K562 (cell line): ENCODE data around the gene RNASE4. TPM values are rescaled to one million over a fixed set of nuclear protein-coding genes. Genes with fewer than 3 reads are reported as not detected.
A peak's percentile ranks its signal among the peaks of the same experiment; 100 is the strongest.

Experiments used
- CTBP1 ChIP-seq: fragments of 450-650 bp; IDR thresholded peaks from 2 replicates; pipeline ENCODE4 v1.6.1; 2016; ENCODE audit warnings: borderline replicate concordance
- HDAC6 ChIP-seq: IDR thresholded peaks from 2 replicates; pipeline ENCODE4 v1.6.1; 2012; ENCODE audit warnings: low read depth, mild to moderate bottlenecking, control low read depth, inconsistent platforms, low read length, moderate library complexity
- MEF2A ChIP-seq: IDR thresholded peaks from 2 replicates; pipeline ENCODE4 v1.6.1; 2011; ENCODE audit warnings: low read depth, mild to moderate bottlenecking, low read length, moderate library complexity; ENCODE audit not compliant: control insufficient read depth
- POLR2B ChIP-seq: fragments of 450-650 bp; IDR thresholded peaks from 2 replicates; pipeline ENCODE4 v1.6.1; 2018; ENCODE audit warnings: low read depth; ENCODE audit not compliant: partially characterized antibody
- RBM17 ChIP-seq: fragments of 200-400 bp; formaldehyde crosslinking; IDR thresholded peaks from 2 replicates; pipeline ENCODE4 v1.6.1; 2017; ENCODE audit warnings: low read depth, mild to moderate bottlenecking, low read length, borderline replicate concordance
- SMAD2 ChIP-seq: fragments of 150-350 bp; IDR thresholded peaks from 2 replicates; pipeline ENCODE4 v1.6.1; 2014; ENCODE audit warnings: low read depth, mild to moderate bottlenecking, low read length
- SPI1 ChIP-seq: IDR thresholded peaks from 2 replicates; pipeline ENCODE4 v1.6.1; 2011; ENCODE audit warnings: low read depth, low read length, control low read depth, borderline replicate concordance
- ZBED1 ChIP-seq: IDR thresholded peaks from 2 replicates; pipeline ENCODE4 v1.6.1; 2014
- ZNF184 ChIP-seq: sonication (generic); formaldehyde crosslinking; IDR thresholded peaks from 2 replicates; pipeline ENCODE4 v1.5.0; 2020; ENCODE audit warnings: missing genetic modification reagents
- ZNF197 ChIP-seq: fragments of 200-800 bp; sonication (Bioruptor generic); IDR thresholded peaks from 2 replicates; pipeline ENCODE4 v1.6.1; 2016; ENCODE audit warnings: low read depth, missing genetic modification characterization, missing compliant biosample characterization
- ZNF507 ChIP-seq: conservative IDR thresholded peaks from 2 replicates; pipeline ENCODE4 v1.6.1; 2017; ENCODE audit warnings: missing genetic modification characterization, missing compliant biosample characterization
- polyA plus RNA-seq, 8 experiments: library from polyadenylated mRNA; depleted of rRNA in 4 of 8; stranded (reverse) in 5 of 8; unstranded in 3 of 8; fragments of >200 nt; fragmentation: Nextera tagmentation in 2 of 8; fragmentation: Illumina TruSeq in 1 of 8; extraction: Ambion mirVana in 2 of 8; extraction: Trizol in 1 of 8; gene quantifications; 2 replicates each; pipeline versions ENCODE4 v1.2.1 to v1.2.3, GENCODE V29; 2011 to 2014; ENCODE audit warnings: inconsistent platforms in 1 of 8, missing spikeins in 1 of 8
- total RNA-seq, 7 experiments: library from RNA; depleted of rRNA in 6 of 7; stranded (reverse); fragments of >200 nt in 6 of 7; fragmentation: Illumina TruSeq in 2 of 7; extraction: Trizol in 2 of 7; gene quantifications; 2 replicates each; pipeline versions ENCODE4 v1.2.1 to v1.2.3, GENCODE V29; 2011 to 2021; ENCODE audit warnings: low replicate concordance in 1 of 7
- TF ChIP-seq, protein P1 (sequence below): fragments of 250-450 bp; sonication (Bioruptor Pico); IDR thresholded peaks from 2 replicates; pipeline ENCODE4 v1.4.0; 2020; ENCODE audit warnings: mild to moderate bottlenecking, moderate library complexity
- TF ChIP-seq, protein P2 (sequence below): fragments of 250-450 bp; sonication (Bioruptor Pico); IDR thresholded peaks from 2 replicates; pipeline ENCODE4 v1.5.0; 2020; ENCODE audit warnings: mild to moderate bottlenecking, borderline replicate concordance
- TF ChIP-seq, protein P3 (sequence below): fragments of 450-650 bp; IDR thresholded peaks from 2 replicates; pipeline ENCODE4 v1.6.1; 2016; ENCODE audit warnings: antibody characterized with exemption
- TF ChIP-seq, protein P4 (sequence below), 3 experiments: IDR thresholded peaks in 2 of 3; conservative IDR thresholded peaks in 1 of 3; 2 replicates each; pipeline ENCODE4 v1.5.1; 2011 to 2012; ENCODE audit warnings: low read length in 3 of 3, mild to moderate bottlenecking in 3 of 3, control low read depth in 2 of 3, improper control_type of control experiment in 1 of 3, inconsistent platforms in 1 of 3, low read depth in 1 of 3, mixed read lengths in 1 of 3, moderate library complexity in 1 of 3; ENCODE audit not compliant: insufficient read depth in 2 of 3
- TF ChIP-seq, protein P5 (sequence below): sonication (generic); formaldehyde crosslinking; IDR thresholded peaks from 2 replicates; pipeline ENCODE4 v1.8.1; 2023; ENCODE audit warnings: mild to moderate bottlenecking, missing genetic modification reagents
- TF ChIP-seq, protein P6 (sequence below), 2 experiments: fragments of 450-650 bp; IDR thresholded peaks; 2 replicates each; pipeline ENCODE4 v1.6.1; 2016

Gene RNASE4
- total and polyA plus RNA-seq, 9 of the 15 experiments (the other 6 are each of a cell fraction or from before 2014, with no cell fraction given): 0.09 to 0.22 (median 0.13) TPM; not detected in 2

DNA sequence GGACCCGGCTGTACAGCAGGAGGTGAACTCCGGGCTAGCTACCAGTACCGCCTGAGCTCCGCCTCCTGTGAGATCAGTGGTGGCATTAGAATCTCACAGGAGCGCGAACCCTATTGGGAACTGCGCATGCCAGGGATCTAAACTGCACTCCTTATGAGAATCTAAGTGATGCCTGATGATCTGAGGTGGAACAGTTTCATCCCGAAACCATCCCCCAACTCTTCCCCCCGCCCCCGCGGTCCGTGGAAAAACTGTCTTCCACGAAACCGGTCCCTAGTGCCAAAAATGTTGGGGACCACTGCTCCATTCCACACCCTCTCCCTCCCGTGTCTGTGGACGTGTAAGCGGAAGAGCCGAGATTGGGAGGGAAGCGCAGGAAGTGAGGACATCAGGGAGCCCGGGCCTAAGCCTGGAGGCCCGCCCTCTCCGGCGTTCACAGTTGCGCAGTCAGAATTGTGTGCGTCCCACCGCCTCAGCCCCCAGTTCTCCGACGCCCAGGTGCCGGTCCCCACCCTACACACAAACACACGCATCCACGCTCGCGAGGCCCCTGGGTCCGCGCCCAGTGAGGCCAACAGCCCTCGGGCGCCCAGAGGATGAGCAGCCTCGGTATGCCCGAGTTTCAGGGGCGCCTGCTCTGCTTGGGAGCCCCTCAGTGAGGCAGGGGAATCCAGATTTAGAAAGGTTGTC, 1.8 kb upstream of the RNASE4 start (continued):
- TF ChIP-seq, protein P1, sequence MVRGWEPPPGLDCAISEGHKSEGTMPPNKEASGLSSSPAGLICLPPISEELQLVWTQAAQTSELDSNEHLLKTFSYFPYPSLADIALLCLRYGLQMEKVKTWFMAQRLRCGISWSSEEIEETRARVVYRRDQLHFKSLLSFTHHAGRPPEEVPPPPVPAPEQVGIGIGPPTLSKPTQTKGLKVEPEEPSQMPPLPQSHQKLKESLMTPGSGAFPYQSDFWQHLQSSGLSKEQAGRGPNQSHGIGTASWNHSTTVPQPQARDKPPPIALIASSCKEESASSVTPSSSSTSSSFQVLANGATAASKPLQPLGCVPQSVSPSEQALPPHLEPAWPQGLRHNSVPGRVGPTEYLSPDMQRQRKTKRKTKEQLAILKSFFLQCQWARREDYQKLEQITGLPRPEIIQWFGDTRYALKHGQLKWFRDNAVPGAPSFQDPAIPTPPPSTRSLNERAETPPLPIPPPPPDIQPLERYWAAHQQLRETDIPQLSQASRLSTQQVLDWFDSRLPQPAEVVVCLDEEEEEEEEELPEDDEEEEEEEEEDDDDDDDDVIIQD (CRISPR knock-in tag): no peak
- TF ChIP-seq, protein P2, sequence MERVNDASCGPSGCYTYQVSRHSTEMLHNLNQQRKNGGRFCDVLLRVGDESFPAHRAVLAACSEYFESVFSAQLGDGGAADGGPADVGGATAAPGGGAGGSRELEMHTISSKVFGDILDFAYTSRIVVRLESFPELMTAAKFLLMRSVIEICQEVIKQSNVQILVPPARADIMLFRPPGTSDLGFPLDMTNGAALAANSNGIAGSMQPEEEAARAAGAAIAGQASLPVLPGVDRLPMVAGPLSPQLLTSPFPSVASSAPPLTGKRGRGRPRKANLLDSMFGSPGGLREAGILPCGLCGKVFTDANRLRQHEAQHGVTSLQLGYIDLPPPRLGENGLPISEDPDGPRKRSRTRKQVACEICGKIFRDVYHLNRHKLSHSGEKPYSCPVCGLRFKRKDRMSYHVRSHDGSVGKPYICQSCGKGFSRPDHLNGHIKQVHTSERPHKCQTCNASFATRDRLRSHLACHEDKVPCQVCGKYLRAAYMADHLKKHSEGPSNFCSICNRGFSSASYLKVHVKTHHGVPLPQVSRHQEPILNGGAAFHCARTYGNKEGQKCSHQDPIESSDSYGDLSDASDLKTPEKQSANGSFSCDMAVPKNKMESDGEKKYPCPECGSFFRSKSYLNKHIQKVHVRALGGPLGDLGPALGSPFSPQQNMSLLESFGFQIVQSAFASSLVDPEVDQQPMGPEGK (CRISPR knock-in tag): no peak
- TF ChIP-seq, protein P3, sequence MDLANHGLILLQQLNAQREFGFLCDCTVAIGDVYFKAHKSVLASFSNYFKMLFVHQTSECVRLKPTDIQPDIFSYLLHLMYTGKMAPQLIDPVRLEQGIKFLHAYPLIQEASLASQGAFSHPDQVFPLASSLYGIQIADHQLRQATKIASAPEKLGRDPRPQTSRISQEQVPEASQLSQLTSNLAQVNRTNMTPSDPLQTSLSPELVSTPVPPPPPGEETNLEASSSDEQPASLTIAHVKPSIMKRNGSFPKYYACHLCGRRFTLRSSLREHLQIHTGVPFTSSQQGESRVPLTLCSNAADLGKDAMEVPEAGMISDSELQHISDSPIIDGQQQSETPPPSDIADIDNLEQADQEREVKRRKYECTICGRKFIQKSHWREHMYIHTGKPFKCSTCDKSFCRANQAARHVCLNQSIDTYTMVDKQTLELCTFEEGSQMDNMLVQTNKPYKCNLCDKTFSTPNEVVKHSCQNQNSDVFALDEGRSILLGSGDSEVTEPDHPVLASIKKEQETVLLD: no peak
- TF ChIP-seq, protein P4, sequence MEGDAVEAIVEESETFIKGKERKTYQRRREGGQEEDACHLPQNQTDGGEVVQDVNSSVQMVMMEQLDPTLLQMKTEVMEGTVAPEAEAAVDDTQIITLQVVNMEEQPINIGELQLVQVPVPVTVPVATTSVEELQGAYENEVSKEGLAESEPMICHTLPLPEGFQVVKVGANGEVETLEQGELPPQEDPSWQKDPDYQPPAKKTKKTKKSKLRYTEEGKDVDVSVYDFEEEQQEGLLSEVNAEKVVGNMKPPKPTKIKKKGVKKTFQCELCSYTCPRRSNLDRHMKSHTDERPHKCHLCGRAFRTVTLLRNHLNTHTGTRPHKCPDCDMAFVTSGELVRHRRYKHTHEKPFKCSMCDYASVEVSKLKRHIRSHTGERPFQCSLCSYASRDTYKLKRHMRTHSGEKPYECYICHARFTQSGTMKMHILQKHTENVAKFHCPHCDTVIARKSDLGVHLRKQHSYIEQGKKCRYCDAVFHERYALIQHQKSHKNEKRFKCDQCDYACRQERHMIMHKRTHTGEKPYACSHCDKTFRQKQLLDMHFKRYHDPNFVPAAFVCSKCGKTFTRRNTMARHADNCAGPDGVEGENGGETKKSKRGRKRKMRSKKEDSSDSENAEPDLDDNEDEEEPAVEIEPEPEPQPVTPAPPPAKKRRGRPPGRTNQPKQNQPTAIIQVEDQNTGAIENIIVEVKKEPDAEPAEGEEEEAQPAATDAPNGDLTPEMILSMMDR (IDR thresholded peaks at IDR 0.05 in 2 of 3, conservative IDR thresholded peaks at IDR 0.05 in 1 of 3; ENCODE audit: insufficient read depth in 2 of 3, low read depth in 1 of 3, low read length in 3 of 3): no peak
- TF ChIP-seq POLR2B: peak; percentile 69
- no peak for TF ChIP-seq ZNF197 (CRISPR knock-in tag)
- no peak for TF ChIP-seq MEF2A
- no peak for TF ChIP-seq RBM17
- TF ChIP-seq SPI1: peak; percentile 65; the same call in 1 of the 2 replicates
- TF ChIP-seq, protein P5, sequence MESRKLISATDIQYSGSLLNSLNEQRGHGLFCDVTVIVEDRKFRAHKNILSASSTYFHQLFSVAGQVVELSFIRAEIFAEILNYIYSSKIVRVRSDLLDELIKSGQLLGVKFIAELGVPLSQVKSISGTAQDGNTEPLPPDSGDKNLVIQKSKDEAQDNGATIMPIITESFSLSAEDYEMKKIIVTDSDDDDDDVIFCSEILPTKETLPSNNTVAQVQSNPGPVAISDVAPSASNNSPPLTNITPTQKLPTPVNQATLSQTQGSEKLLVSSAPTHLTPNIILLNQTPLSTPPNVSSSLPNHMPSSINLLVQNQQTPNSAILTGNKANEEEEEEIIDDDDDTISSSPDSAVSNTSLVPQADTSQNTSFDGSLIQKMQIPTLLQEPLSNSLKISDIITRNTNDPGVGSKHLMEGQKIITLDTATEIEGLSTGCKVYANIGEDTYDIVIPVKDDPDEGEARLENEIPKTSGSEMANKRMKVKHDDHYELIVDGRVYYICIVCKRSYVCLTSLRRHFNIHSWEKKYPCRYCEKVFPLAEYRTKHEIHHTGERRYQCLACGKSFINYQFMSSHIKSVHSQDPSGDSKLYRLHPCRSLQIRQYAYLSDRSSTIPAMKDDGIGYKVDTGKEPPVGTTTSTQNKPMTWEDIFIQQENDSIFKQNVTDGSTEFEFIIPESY: no peak
- no peak for TF ChIP-seq ZNF184 (CRISPR knock-in tag)
- TF ChIP-seq SMAD2: no peak
- TF ChIP-seq ZBED1: no peak
- no peak for TF ChIP-seq HDAC6
- peak; percentile 43; the same call in 1 of the 2 replicates for TF ChIP-seq CTBP1
- TF ChIP-seq, protein P6, sequence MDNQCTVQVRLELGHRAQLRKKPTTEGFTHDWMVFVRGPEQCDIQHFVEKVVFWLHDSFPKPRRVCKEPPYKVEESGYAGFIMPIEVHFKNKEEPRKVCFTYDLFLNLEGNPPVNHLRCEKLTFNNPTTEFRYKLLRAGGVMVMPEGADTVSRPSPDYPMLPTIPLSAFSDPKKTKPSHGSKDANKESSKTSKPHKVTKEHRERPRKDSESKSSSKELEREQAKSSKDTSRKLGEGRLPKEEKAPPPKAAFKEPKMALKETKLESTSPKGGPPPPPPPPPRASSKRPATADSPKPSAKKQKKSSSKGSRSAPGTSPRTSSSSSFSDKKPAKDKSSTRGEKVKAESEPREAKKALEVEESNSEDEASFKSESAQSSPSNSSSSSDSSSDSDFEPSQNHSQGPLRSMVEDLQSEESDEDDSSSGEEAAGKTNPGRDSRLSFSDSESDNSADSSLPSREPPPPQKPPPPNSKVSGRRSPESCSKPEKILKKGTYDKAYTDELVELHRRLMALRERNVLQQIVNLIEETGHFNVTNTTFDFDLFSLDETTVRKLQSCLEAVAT (IDR thresholded peaks at IDR 0.05): 0 out of 4 replicates have a peak, but pooled peaks of 1 of the 2 experiments have one; percentile 27
- TF ChIP-seq ZNF507 (tag): no peak
